PC-9 (cell line): ENCODE measurements around the gene GALR1. TPM values are rescaled to one million over a fixed set of nuclear protein-coding genes. Genes with fewer than 3 reads are reported as not detected.

Experiments used
- BruUV-seq: library from RNA; stranded (reverse); fragments of 400-500 nt; replicated peaks from 2 replicates; lab custom pipeline; 2021; lab: Mats Ljungman, UMichigan
- CTCF ChIA-PET: fragments of 300-600 bp; sonication (Branson Sonifier 250); formaldehyde crosslinking; loops from one replicate; lab custom pipeline; 2022; ENCODE audit warnings: antibody characterized with exemption; lab: Charles Lee
- POLR2A ChIA-PET: fragments of 300-600 bp; sonication (Branson Sonifier 250); formaldehyde crosslinking; loops from one replicate; lab custom pipeline; 2022; ENCODE audit warnings: antibody characterized with exemption; ENCODE audit not compliant: unreplicated experiment; lab: Charles Lee
- DNase-seq, 2 experiments: peaks; one replicate each; pipeline versions ENCODE4 v3.0.0 to v3.0.0-alpha.2; 2015 to 2022; ENCODE audit warnings: mixed read lengths in 1 of 2
- H2AFZ ChIP-seq: fragments of 200-600 bp; sonication (generic); 2 replicates; pipeline ENCODE4 v1.8.1; 2017; ENCODE audit warnings: antibody characterized with exemption
- H3F3A ChIP-seq: fragments of 200-600 bp; sonication (generic); 2 replicates; pipeline ENCODE4 v1.8.1; 2017; ENCODE audit warnings: antibody characterized with exemption, mild to moderate bottlenecking, low read depth; ENCODE audit not compliant: insufficient read depth
- H3K27ac ChIP-seq: fragments of 200-600 bp; sonication (generic); 2 replicates; pipeline ENCODE4 v1.6.1; 2016; ENCODE audit warnings: mixed run types
- H3K27me3 ChIP-seq: fragments of 200-600 bp; sonication (generic); 2 replicates; pipeline ENCODE4 v1.6.1; 2016; ENCODE audit warnings: low read depth, mixed run types; ENCODE audit not compliant: insufficient read depth
- H3K36me3 ChIP-seq: fragments of 200-600 bp; sonication (generic); 2 replicates; pipeline ENCODE4 v1.6.1; 2016; ENCODE audit warnings: low read depth, mixed run types
- H3K4me1 ChIP-seq: fragments of 200-600 bp; sonication (generic); replicated peaks from 2 replicates; pipeline ENCODE4 v1.6.1; 2016; ENCODE audit warnings: mixed run types; ENCODE audit not compliant: insufficient read depth
- H3K4me2 ChIP-seq: fragments of 200-600 bp; sonication (generic); 2 replicates; pipeline ENCODE4 v1.6.1; 2017; ENCODE audit warnings: mixed run types
- H3K4me3 ChIP-seq: fragments of 200-600 bp; sonication (generic); 2 replicates; pipeline ENCODE4 v1.6.1; 2016; ENCODE audit warnings: mixed run types
- H3K79me2 ChIP-seq: fragments of 200-600 bp; sonication (generic); 2 replicates; pipeline ENCODE4 v1.6.1; 2017; ENCODE audit warnings: low read depth, mixed run types
- H3K9me2 ChIP-seq: fragments of 200-600 bp; sonication (generic); 2 replicates; pipeline ENCODE4 v1.8.1; 2017; ENCODE audit warnings: mild to moderate bottlenecking; ENCODE audit not compliant: insufficient read depth
- H3K9me3 ChIP-seq: fragments of 200-600 bp; sonication (generic); 2 replicates; pipeline ENCODE4 v1.8.1; 2016; ENCODE audit warnings: low read depth; ENCODE audit not compliant: insufficient read depth
- H4K20me1 ChIP-seq: fragments of 200-600 bp; sonication (generic); 2 replicates; pipeline ENCODE4 v1.8.1; 2017; ENCODE audit not compliant: insufficient read depth
- CTCF ChIP-seq: fragments of 200-600 bp; sonication (generic); conservative IDR thresholded peaks from 2 replicates; pipeline ENCODE4 v1.6.1; 2017; ENCODE audit warnings: mixed run types, antibody characterized with exemption, mild to moderate bottlenecking, moderate library complexity
- EZH2 ChIP-seq: fragments of 200-600 bp; sonication (generic); IDR thresholded peaks from 2 replicates; pipeline ENCODE4 v1.8.0; 2017; ENCODE audit warnings: antibody characterized with exemption, low read depth
- intact Hi-C: fragments of 100-400 bp; cut with micrococcal nuclease; formaldehyde crosslinking; loops from one replicate; pipeline ENCODE4 v1.10.0; 2022; ENCODE audit not compliant: unreplicated experiment
- total RNA-seq: library from RNA; stranded (reverse); gene quantifications from 2 replicates; pipeline ENCODE4 v1.2.3, GENCODE V29; 2021

The GALR1 gene
- total RNA-seq, 1 experiment from 2014 or later, result not detected

GRCh38 chr18:77220726-77221125 is 28.9 kb upstream of the GALR1 start:
- CTCF ChIA-PET, result interaction anchor here (0.6 kb wide), 1 partner anchor 11 kb away, joined by 8 read pairs; no protein-coding TSS in a partner anchor
- no TSS peak for BruUV-seq
- DNase-seq, result no peak

GRCh38 chr18:77222464-77222863 is 27.2 kb upstream of the GALR1 start:
- no TSS peak for BruUV-seq
- Histone ChIP-seq H3K36me3 (no peaks in the 10 kb centered on the region), H3K4me3 (no peak overlapping the region), H2AFZ (no peak overlapping the region), H3K4me2 (no peak overlapping the region), H3K79me2 (no peaks in the 10 kb centered on the region), H3K4me1 (peaks cover 18% of the 10 kb centered on the region), H3K9me2 (no peaks in the 10 kb centered on the region), H3K27ac (no peak overlapping the region), H3K9me3 (no peaks in the 10 kb centered on the region), H3K27me3 (no peaks in the 10 kb centered on the region), H4K20me1 (no peaks in the 10 kb centered on the region), H3F3A (peaks cover 5% of the 10 kb centered on the region)
- no peak for DNase-seq
- intact Hi-C loops, result no loop called here
- ChIA-PET CTCF (no interaction called here), POLR2A (interaction anchor here (0.6 kb wide), 1 partner anchor 64 kb away, joined by 4 read pairs; no protein-coding TSS in a partner anchor)
- no peak for TF ChIP-seq EZH2
- no peak for TF ChIP-seq CTCF

More at GRCh38 chr18:77220726-77221125, 28.9 kb upstream of the GALR1 start:
- H3K4me2 ChIP-seq, result no peak overlapping the region
- TF ChIP-seq EZH2, result no peak
- no peak for TF ChIP-seq CTCF
- H3K9me3 ChIP-seq, result no peaks in the 10 kb centered on the region
- intact Hi-C loops, result no loop called here
- no peaks in the 10 kb centered on the region for H4K20me1 ChIP-seq
- H2AFZ ChIP-seq, result no peak overlapping the region
- H3K79me2 ChIP-seq, result no peaks in the 10 kb centered on the region
- POLR2A ChIA-PET, result no interaction called here
- peaks cover 5% of the 10 kb centered on the region for H3F3A ChIP-seq
- H3K4me3 ChIP-seq, result no peak overlapping the region
- peaks cover 18% of the 10 kb centered on the region for H3K4me1 ChIP-seq
- H3K27ac ChIP-seq, result no peak overlapping the region
- H3K36me3 ChIP-seq, result no peaks in the 10 kb centered on the region
- no peaks in the 10 kb centered on the region for H3K27me3 ChIP-seq
- no peaks in the 10 kb centered on the region for H3K9me2 ChIP-seq

- Histone ChIP-seq H3K36me3 (no peaks in the 10 kb centered on the region), H3K79me2 (no peaks in the 10 kb centered on the region), H3F3A (peaks cover 5% of the 10 kb centered on the region), H3K9me3 (no peaks in the 10 kb centered on the region), H3K4me1 (peaks cover 18% of the 10 kb centered on the region), H3K4me3 (no peak overlapping the region), H3K9me2 (no peaks in the 10 kb centered on the region), H3K4me2 (peak overlapping the region; percentile 46), H4K20me1 (no peaks in the 10 kb centered on the region), H3K27me3 (0 out of 2 replicates have a peak, but pooled peaks cover 5% of the 10 kb centered on the region), H2AFZ (no peak overlapping the region), H3K27ac (peak overlapping the region; percentile 56)
- BruUV-seq, result no TSS peak
- no peak for DNase-seq
- POLR2A ChIA-PET, result no interaction called here
- TF ChIP-seq EZH2, result no peak
- TF ChIP-seq CTCF, result no peak
- CTCF ChIA-PET, result interaction anchor here (0.6 kb wide), 1 partner anchor 379 kb away, joined by 3 read pairs; no protein-coding TSS in a partner anchor
- intact Hi-C loops, result no loop called here
Observed at GRCh38 chr18:77223221-77223639, 26.4 kb upstream of the GALR1 start.
